Endodermal cell (in vitro differentiated cells): ENCODE data around the gene SNRNP70. TPM values are rescaled to one million over a fixed set of nuclear protein-coding genes. Genes with fewer than 3 reads are reported as not detected.
A peak's percentile ranks its signal among the peaks of the same experiment; 100 is the strongest.

Experiments used
- DNase-seq: peaks from one replicate; pipeline ENCODE4 v3.0.0-alpha.2; 2017
- H3K27ac ChIP-seq: 2 replicates; pipeline ENCODE4 v1.5.1; 2013; ENCODE audit warnings: mild to moderate bottlenecking, low read depth, low read length, moderate library complexity
- H3K27me3 ChIP-seq: 2 replicates; pipeline ENCODE4 v1.6.1; 2013; ENCODE audit warnings: mild to moderate bottlenecking, low read length, moderate library complexity; ENCODE audit not compliant: insufficient read depth, control insufficient read depth, poor library complexity, severe bottlenecking
- H3K36me3 ChIP-seq: 2 replicates; pipeline ENCODE4 v1.7.0; 2013; ENCODE audit warnings: mild to moderate bottlenecking, low read length, moderate library complexity; ENCODE audit not compliant: control insufficient read depth, insufficient read depth
- H3K4me1 ChIP-seq: one replicate; pipeline ENCODE4 v1.7.0; 2013; ENCODE audit warnings: low read length; ENCODE audit not compliant: control insufficient read depth, insufficient read depth
- H3K4me3 ChIP-seq: 2 replicates; pipeline ENCODE4 v1.5.1; 2013; ENCODE audit warnings: mild to moderate bottlenecking, low read length, moderate library complexity
- H3K9ac ChIP-seq: 2 replicates; pipeline ENCODE4 v1.6.1; 2013; ENCODE audit warnings: mild to moderate bottlenecking, low read length, moderate library complexity; ENCODE audit not compliant: poor library complexity, severe bottlenecking; ENCODE audit errors: extremely low read depth
- H3K9me3 ChIP-seq: 2 replicates; pipeline ENCODE4 v1.6.1; 2013; ENCODE audit warnings: mild to moderate bottlenecking, low read length, moderate library complexity; ENCODE audit not compliant: control insufficient read depth
- H3K27ac Mint-ChIP-seq: 2 replicates; pipeline ENCODE4 v1.8.0; 2020; ENCODE audit warnings: mixed read lengths
- H3K27me3 Mint-ChIP-seq: 2 replicates; pipeline ENCODE4 v1.8.0; 2021; ENCODE audit warnings: mild to moderate bottlenecking, mixed read lengths; ENCODE audit not compliant: insufficient read depth
- H3K36me3 Mint-ChIP-seq: 2 replicates; pipeline ENCODE4 v1.8.0; 2020; ENCODE audit warnings: low read depth, mixed read lengths
- H3K4me1 Mint-ChIP-seq: 2 replicates; pipeline ENCODE4 v1.8.0; 2020; ENCODE audit warnings: mixed read lengths
- H3K4me3 Mint-ChIP-seq: 2 replicates; pipeline ENCODE4 v1.8.0; 2020; ENCODE audit warnings: mild to moderate bottlenecking, moderate library complexity, mixed read lengths
- H3K9me3 Mint-ChIP-seq: 2 replicates; pipeline ENCODE4 v1.8.0; 2020; ENCODE audit warnings: mild to moderate bottlenecking, mixed read lengths
- CTCF ChIP-seq: fragments of 200-600 bp; sonication (generic); conservative IDR thresholded peaks from 2 replicates; pipeline ENCODE4 v1.5.0; 2021; ENCODE audit warnings: antibody characterized with exemption, mild to moderate bottlenecking
- WGBS, 2 experiments: methylation state at CpG; one replicate each; pipeline versions ENCODE4 v1.1.5 to v1.1.7; 2013; ENCODE audit warnings: missing lambda C conversion rate in 2 of 2, mixed read lengths in 1 of 2; ENCODE audit not compliant: insufficient coverage in 1 of 2, insufficient read length in 1 of 2; 5-methylcytosine and 5-hydroxymethylcytosine counted together
- total RNA-seq, 2 donors: library from RNA; stranded (reverse); fragmentation: NEBNext Ultra II Directional in 1 of 2; extraction: Animal tissue kit (Norgen Biotek cat#: 25700) in 1 of 2; gene quantifications; 2 replicates in 1 of 2; 3 replicates in 1 of 2; pipeline ENCODE4 v1.2.1, GENCODE V29; 2021

SNRNP70 gene
- total RNA-seq, 2 donors from 2014 or later, result 284 to 292 TPM

GRCh38 chr19:49130325-49130724, 45.1 kb downstream of the SNRNP70 start:
- Mint-ChIP-seq H3K27ac (no peak overlapping the region), H3K4me3 (no peak overlapping the region), H3K4me1 (peaks cover 3% of the 10 kb centered on the region), H3K9me3 (no peaks in the 10 kb centered on the region), H3K36me3 (no peaks in the 10 kb centered on the region), H3K27me3 (peaks cover 35% of the 10 kb centered on the region)
- WGBS, 2 experiments, result 91 to 94% methylated on average over 14 to 24 of the region's 24 CpGs
- no peaks in the 10 kb centered on the region for H3K36me3 ChIP-seq
- H3K27me3 ChIP-seq, result no peaks in the 10 kb centered on the region
- no peaks in the 10 kb centered on the region for H3K4me1 ChIP-seq
- H3K4me3 ChIP-seq, result no peak overlapping the region
- H3K9me3 ChIP-seq, result no peaks in the 10 kb centered on the region
- no peak overlapping the region for H3K27ac ChIP-seq
- TF ChIP-seq CTCF, result no peak
- H3K9ac ChIP-seq, result no peak overlapping the region
- no peak for DNase-seq

GRCh38 chr19:49132974-49133609, 47.8 kb downstream of the SNRNP70 start:
- no peaks in the 10 kb centered on the region for H3K27me3 ChIP-seq
- Mint-ChIP-seq H3K4me3 (peak overlapping the region; percentile 55), H3K4me1 (peaks cover 3% of the 10 kb centered on the region), H3K27me3 (peaks cover 27% of the 10 kb centered on the region), H3K27ac (peak overlapping the region; percentile 84), H3K9me3 (peaks cover 2% of the 10 kb centered on the region), H3K36me3 (peaks cover 4% of the 10 kb centered on the region)
- no peak overlapping the region for H3K9ac ChIP-seq
- no peak for TF ChIP-seq CTCF
- H3K9me3 ChIP-seq, result no peaks in the 10 kb centered on the region
- WGBS, 2 experiments, result 76 to 90% methylated on average over 27 to 49 of the region's 49 CpGs
- H3K27ac ChIP-seq, result no peak overlapping the region
- H3K4me3 ChIP-seq, result no peak overlapping the region
- H3K4me1 ChIP-seq, result no peaks in the 10 kb centered on the region
- DNase-seq, result peak; percentile 90
- H3K36me3 ChIP-seq, result no peaks in the 10 kb centered on the region

- Mint-ChIP-seq H3K4me1 (peaks cover 3% of the 10 kb centered on the region), H3K4me3 (peak overlapping the region; percentile 55), H3K36me3 (peaks cover 4% of the 10 kb centered on the region), H3K27me3 (peaks cover 24% of the 10 kb centered on the region), H3K27ac (peak overlapping the region; percentile 84), H3K9me3 (peaks cover 2% of the 10 kb centered on the region)
- DNase-seq, result peak; percentile 95
- no peak overlapping the region for H3K9ac ChIP-seq
- no peak for TF ChIP-seq CTCF
- H3K9me3 ChIP-seq, result no peaks in the 10 kb centered on the region
- no peaks in the 10 kb centered on the region for H3K4me1 ChIP-seq
- H3K4me3 ChIP-seq, result no peak overlapping the region
- H3K27me3 ChIP-seq, result no peaks in the 10 kb centered on the region
- no peak overlapping the region for H3K27ac ChIP-seq
- 93 to 96% methylated on average over 36 to 42 of the region's 42 CpGs for WGBS, 2 experiments
- no peaks in the 10 kb centered on the region for H3K36me3 ChIP-seq
These were observed 48.6 kb downstream of the SNRNP70 start for GRCh38 chr19:49133621-49134454.
